NCI-H460 (cell line): ENCODE measurements around the gene CCNQ. TPM values are rescaled to one million over a fixed set of nuclear protein-coding genes. Genes with fewer than 3 reads are reported as not detected.
A peak's percentile ranks its signal among the peaks of the same experiment; 100 is the strongest.

Experiments used
- DNase-seq: peaks from one replicate; pipeline ENCODE4 v3.0.0-alpha.2; 2016; ENCODE audit warnings: low read depth; ENCODE audit errors: extremely low read depth
- total RNA-seq: library from RNA; depleted of rRNA; stranded (reverse); fragments of >200 nt; shearing (Covaris generic); gene quantifications from 2 replicates; pipeline ENCODE4 v1.2.3, GENCODE V29; 2014

The CCNQ gene
- total RNA-seq, 1 experiment from 2014 or later, result 33.7 TPM

DNA sequence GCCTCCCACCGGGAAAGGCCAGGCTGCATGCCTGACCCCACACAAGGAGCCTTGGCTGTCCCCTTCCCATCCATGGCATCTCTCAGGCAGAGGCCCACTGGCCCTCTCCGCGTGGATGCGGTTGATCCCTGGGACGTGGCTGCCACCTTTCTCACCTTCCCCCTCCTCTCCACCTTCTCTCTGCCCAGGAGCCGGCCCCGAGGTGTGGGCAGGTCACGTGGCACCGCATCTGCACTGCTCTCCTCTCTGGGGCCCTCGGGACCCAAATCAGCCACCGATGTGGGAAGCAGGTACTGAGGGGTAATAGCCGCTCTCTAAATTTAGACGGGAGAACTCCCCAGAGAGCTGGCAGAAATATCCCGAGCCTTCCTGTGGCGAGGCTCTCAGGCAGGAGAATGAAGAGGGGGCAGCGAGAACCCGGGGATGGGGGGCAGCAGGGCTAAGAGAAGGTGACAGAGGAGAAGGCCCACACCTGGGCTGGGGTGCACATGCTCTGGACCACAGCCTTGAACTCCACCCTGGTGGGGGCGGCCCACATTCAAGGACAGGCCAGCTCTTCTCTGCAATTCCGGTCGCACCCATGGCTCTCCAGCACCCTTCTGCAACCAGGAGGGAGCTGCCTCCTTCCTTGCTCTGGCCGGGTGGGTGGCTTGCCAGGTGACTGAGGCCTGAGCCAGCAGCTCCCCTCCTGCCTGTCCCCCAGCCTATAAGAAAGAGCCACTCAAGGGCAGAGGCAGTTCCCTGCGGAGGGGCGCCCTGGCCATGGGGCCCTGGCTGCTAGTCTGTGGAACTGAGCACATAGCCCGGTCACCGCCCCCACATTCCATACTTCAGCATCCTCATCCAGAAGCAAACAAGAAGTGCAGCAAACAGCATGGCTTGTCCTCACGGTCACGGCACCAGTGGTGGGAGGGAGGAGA lies 38.4 kb upstream of the CCNQ start:
- no peak for DNase-seq

DNA sequence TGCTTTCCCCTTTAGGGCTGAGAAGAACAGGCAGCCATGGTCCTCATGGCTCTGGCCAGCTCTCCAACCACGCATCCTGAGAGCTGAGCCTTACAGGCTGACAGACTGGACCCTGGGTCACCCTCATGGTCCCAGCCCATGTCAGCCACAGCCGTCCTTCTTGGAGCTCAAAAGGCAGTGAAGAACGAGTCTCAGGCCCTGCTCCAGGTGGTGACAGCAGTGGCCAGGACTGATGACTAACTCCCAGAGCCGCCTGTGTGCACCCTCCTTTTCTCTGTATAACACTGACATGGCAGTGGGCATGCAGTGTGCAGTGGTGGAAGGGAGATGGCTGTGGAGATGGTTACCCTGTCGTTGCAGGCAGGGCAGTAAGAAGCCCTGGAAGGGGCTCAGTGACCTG lies 37.8 kb upstream of the CCNQ start:
- DNase-seq, result no peak

- peak; percentile 40 for DNase-seq
Measured at GRCh38 chrX:153635788-153636668, 37.1 kb upstream of the CCNQ start.

DNA sequence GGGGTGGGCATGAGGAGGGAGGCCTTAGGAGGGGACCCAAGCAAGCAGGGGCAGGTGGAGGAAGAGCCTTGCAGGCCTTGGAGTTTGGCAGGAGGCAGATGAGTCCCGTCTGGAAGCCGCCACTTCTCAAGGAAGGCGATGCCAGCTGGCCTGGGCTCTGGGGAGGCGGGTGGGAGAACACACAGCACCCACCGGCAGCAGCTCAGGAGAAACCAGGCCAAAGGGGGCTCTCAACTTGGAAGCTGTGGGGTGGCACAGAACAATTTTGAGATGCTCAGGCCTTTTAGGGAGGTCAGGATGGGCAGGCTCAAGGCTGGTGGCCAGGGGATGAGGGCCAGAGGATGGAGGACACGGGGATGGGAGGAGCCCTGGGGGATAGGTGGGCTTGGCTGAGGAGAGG lies 36.4 kb upstream of the CCNQ start:
- no peak for DNase-seq

DNA sequence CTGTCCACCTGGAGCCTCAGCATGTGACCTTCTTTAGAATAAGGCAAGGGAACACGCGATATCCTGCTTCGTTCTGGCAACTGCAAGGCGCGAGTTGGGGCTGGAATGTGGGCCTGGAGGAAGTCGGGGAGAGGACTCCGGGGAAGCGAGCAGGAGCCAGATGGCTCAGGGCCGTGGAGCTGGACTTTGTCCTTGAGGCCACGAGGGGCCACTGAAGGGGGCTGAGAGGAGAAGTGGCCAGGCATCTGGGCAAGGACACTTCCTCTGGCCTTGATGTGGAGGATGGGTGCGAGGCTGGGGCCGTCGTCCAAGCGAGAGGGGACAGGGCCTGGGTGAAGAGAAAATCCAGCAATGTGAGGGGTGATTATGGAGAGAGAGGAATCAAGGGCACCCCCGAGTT lies 35.9 kb upstream of the CCNQ start:
- DNase-seq, result no peak

- DNase-seq, result no peak
Measured at GRCh38 chrX:153634236-153634635, 35.3 kb upstream of the CCNQ start.

GRCh38 chrX:153633607-153634180 lies 34.8 kb upstream of the CCNQ start:
- DNase-seq, result no peak

GRCh38 chrX:153633048-153633447 lies 34.1 kb upstream of the CCNQ start:
- no peak for DNase-seq

DNA sequence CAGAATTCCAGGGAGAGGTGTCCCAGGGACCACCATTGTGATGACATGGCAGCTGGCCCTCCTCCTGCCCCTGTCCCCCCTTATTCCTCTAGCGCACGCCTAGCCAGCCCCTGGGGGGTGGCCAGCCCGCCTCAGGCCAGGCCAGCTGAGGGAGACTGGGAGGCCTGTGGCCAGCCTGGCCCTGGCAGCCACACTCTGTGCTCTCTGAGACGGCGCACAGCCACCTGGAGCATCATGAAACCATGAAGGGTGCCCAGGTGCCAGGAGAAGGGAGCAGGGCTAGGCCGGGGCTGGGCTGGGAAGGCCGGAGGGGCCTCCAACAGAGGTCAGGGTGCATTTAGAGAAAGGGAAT lies 33.6 kb upstream of the CCNQ start:
- DNase-seq, result no peak

DNA sequence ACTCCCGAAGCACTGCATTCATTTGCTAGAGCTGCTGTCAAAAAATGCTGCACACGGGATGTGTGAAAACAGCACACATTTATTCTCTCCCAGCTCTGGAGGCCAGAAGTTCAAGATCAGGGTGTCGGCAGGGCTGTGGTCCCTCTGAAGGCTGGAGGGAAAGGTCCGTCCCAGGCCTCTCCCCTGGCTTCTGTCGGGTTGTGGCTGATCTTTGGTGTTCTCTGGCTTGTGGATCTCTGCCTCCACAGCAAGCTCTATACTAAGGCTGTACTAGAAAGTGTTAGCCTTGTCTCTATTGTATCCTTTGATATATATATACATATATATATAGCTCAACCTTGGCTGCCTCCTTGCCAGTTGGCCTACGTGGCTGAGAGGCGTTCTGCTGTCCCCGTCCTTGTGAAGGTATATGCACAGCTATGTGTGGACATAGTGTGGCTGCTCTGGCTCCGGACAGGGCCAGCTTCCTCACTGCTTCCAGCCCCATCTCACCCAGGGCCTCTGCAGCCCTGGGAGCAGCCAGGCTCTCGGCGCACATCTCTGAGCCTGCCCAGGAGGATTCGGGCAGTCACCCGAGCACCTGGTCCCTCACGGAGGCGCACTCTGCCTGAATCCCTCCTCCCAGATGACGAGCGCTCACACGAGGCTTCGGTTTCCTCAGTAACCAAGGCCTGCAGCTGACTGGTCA lies 33.1 kb upstream of the CCNQ start:
- DNase-seq, result no peak

GRCh38 chrX:153631346-153631745 lies 32.4 kb upstream of the CCNQ start:
- no peak for DNase-seq

DNA sequence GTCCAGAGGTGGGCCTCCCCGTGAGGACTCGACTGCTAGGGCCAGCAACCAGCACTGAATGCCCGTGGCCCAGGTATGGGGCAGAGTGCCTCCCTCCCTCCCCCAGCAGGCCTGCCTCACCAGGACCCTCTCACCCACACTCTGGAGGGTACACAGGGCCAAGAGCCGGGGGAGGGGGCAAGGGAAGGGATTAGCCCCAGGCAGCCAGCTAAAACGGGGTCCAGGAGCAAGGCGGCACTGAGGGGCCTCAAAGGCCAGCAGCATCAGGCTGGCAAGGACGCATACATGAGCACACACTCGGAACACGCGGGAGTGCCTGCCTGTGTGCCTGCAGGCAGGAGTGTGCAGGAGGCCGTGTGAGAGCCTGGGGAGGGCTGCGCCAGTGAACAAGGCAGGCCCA lies 29.7 kb upstream of the CCNQ start:
- no peak for DNase-seq

DNA sequence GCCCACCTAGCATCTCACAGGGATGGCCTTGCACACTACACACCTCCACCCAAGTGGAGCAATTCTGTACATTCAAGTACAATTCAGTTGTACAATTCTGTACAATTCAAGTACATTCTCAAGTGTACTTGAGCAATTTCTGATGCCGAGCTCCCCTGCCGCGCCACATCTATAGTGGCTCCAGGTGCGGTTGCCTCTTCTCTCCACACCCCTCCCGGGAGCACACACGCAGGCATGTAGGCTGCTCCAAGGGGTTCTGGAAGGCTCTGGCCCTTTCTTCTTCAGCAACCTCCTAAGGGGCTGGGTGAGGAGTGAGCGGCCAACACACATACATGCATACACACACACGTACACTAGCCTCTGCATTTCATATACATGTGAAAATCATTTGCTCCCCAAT lies 29.2 kb upstream of the CCNQ start:
- DNase-seq, result no peak

GRCh38 chrX:153627675-153628111 lies 28.8 kb upstream of the CCNQ start:
- no peak for DNase-seq

DNA sequence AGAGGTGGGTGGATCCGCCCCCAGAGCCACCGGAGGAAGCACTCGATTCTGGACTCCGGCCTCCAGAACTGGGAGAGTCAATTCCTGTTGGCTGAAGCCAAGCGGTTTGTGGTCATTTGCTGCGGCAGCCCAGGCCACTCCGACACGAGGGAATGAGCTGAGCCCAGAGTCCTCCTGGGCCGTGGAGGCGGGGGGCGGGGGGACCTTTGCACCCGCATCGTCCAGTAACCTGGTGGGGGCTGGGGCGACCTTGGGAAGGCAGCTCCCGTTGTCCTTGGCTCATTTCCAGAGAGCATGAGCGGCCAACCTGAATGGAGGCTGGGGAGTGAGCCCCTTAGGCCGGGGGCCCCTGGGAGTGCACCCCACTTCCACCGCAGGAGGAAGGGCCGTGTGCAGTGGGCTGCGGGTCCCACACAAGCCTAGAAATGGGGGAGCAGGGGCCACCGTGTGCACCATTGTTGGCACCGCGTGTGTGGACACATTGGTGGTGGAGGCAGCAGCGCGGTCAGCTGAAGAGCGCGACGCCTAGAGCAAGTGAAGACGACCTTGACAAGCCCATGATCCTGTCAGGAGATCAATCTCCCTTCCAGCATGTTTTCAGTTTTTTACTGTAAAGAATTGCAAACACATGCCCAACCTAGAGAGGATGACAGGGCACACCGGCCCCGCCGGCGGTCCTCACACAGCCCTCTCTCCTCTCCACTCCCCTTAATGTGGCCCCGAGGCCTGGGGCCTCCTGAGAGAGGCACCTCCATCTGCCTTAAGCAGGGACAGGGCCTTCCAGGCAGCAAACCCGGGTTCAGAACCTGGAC lies 28.1 kb upstream of the CCNQ start:
- DNase-seq, result no peak

DNA sequence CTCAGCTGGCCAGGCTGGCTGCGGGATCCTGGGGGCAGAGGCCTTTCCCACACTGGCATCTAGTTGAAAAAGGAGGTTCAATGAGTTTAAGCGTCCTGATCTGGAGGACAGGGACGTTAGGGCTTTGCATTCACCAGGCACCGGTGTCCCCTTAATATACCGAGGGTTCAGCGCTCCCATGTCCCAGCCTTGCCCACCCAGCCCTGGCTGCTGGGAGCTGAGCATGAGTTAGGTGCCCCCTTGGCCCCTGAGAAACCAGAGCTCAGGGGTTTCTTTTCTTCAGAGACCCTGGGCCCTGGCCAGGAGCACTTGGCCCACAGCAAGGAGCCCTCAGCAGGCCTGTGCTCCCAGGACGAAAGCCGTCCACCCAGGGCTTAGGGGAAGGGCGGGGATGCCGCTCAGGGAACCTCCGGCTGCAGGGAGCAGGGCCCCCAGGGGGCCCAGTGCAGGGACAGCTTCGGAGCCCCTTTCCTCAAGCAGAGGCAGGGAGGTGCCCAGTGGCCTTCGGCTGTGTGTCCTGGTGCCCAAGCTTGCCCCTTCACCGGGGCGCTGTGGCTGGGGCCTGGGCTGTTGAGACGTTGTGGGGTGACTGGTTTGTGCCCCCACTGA lies 27.2 kb upstream of the CCNQ start:
- DNase-seq, result no peak

DNA sequence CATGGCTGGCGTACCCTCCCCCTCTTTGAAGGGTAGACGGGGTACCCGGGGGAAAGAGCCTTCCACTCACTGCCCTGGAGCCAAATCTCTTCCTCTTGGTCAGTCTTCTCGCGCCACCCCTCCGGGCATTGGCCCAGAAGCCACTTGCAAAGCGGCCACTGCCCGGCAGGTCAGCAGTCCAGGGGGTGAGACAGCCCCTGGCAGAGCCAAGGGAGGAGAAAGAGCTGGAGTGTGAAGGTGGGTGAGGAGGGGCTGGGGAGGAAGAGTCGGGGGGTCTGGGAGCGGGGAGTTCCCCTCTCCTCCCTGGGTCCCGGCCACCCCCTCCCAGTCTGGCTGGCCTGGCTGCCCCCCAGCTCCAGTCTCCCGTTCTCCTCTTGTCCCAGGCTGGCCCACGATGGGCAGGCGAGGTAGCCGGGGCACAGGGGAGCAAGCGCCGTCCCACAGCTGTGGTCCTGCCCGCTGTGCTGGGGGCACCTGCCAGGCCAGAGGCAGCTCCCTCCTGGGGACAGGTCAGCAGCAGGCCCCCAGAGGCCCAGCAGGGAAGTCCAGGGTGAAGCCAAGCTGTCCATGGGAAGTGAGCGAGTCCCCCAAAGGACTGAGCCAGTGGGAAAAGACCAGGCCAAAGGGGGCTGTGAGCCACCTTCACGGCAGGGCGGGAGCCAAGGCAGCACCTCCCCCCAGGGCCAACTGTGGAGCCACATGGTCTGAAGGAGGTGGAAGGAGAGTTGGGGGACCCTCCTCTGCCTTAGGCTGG lies 26.5 kb upstream of the CCNQ start:
- no peak for DNase-seq

DNA sequence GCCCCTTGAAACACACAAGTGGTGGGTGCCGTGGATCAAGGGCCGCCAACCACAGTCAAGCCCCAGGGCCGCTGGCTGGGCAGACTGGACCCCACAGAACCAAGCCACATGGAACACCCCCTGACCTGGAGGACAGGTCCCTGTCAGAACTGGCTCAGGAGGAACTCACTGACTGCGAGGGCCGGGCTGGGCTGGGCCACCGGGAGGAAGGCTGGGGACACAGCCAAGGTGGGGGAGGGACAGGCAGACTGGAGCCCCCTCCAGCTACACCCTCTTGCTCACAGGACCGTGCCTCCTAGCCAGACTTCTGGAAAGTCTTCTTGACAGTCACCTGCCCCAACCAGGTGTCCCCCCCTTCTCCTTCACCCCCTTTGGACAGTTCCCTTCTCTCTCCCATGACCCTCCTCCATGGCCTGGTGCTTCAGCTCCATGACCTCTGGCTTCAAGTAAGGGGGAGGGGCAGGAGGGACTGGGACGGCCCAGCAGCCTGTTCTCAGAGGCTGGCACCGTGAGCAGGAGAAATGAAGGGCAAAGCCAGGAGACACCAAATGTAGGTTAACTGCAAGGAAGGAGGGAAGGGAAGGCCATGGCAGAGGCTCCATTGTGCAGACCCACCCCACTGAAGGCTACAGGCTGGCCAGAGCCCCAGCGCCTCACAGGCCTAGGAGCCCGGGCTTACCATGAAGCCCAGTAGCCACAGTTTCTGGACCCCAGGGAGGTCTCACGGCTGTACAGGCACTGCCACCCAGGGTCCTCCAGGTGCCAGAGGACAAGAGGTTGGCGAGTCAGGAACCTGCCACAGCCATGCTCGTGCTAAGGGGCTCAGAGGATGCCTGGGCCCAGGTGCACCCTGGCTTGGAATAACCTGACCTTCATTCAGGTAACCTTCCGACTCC lies 25.5 kb upstream of the CCNQ start:
- no peak for DNase-seq
